ENCODE measurements around the gene HIVEP3.

HIVEP3 gene

GRCh38 chr1:41540886-41541591 is 377.7 kb downstream of the HIVEP3 start:
- no peak for FAIRE-seq

GRCh38 chr1:41539999-41540398 is 378.7 kb downstream of the HIVEP3 start:
- FAIRE-seq = no peak

- no peak for FAIRE-seq
These were observed 379.3 kb downstream of the HIVEP3 start for GRCh38 chr1:41539418-41539805.

DNA sequence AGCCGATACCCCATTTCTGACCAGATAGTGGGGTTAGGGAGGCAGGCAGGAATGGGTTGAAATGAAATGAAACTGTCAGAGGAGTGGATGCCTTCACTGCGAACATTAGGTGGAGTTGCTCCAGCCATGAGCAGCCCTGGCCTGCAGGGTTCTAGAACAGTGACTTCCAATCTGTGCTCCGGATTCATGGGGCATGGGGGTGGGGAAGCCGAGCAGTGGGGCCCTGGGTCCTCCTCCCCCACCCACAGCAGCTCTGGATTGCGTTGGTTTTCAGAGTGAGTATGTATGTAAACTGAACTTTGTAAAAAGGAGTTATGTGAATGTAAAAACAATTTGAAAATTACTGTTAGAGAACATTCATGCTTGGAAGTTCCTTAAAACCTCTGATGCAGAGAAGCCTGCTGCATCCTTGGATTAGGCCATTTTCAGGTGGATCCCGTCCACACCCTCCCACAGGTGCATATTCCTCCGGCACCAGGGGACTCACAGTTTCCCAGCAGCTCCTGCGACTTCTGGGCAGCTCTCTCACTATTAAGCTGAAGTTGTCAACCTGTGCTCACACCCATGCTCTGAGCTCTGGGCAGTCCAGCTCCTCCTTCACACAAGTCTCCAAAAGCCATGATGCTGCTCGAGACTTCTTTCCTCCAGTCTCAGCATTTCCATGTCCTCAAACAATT is 379.8 kb downstream of the HIVEP3 start:
- FAIRE-seq = no peak

GRCh38 chr1:41537788-41538351 is 380.9 kb downstream of the HIVEP3 start:
- FAIRE-seq = no peak

- no peak for FAIRE-seq
These were observed 381.5 kb downstream of the HIVEP3 start for GRCh38 chr1:41537251-41537650.

- FAIRE-seq = no peak
These were observed 382.3 kb downstream of the HIVEP3 start for GRCh38 chr1:41536361-41536802.

- FAIRE-seq = no peak
These were observed 383.0 kb downstream of the HIVEP3 start for GRCh38 chr1:41535716-41536115.

GRCh38 chr1:41535276-41535675 is 383.4 kb downstream of the HIVEP3 start:
- no peak for FAIRE-seq

DNA sequence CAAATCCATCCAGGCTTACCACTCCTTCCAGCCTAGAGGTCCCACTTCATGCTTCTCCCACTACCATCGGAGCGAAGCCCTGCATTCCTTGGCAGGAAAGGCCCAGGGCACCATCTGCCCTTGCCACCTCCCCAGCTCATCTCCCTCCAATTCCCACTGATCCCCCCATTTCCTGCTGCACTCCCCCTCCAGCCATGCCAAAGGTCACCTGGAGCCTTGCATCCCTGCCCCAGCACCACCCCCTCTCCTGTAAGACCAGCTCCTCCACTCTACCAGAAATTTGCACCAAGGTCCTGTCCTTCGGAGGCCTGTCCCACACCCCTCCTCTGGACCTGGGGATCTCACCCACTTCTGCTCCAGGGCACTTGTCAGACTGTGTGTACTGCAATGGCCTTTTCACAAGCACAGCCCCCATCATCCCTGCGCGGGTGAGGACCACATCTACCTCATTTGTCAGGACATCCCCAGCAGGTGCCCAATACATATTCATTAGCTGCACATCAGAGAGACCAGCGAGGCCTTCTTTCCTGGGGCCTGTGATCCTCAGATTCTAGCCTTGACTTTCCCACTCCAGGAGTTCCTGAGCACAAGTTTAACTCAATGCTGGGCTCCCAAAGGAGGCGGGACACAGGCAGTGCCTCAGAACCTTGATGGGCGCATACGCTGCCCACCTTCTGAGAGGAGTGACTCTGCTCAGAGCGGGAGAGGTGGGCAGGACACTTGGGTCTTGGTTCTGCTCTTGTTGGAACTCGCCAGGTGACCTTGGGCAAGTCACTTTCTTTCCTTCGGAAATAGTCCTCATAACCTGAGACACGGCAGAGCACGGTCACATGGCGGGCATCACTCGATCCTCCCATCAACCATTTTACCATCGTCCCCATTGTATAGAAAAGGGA is 384.3 kb downstream of the HIVEP3 start:
- no peak for FAIRE-seq

DNA sequence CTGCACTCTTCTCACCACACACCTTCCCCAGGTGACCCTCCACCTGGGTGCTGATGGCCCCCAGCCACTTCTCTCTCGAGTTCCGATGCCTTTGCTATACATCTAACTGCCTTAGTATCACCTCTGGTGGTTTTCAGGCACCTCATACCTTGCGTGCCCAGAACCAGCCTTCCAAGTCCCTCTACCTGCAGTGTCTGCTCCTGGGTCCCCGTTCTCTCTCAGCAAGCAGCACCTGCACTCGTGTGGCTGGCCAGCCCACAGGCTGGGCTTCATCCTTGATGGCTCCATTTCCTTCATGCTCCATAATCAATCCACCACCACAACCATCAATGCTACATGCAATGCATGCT is 385.0 kb downstream of the HIVEP3 start:
- FAIRE-seq = no peak

- FAIRE-seq = no peak
These were observed 385.5 kb downstream of the HIVEP3 start for GRCh38 chr1:41533016-41533730.

GRCh38 chr1:41532206-41532975 is 386.3 kb downstream of the HIVEP3 start:
- FAIRE-seq = no peak

GRCh38 chr1:41530411-41530810 is 388.3 kb downstream of the HIVEP3 start:
- no peak for FAIRE-seq

- no peak for FAIRE-seq
These were observed 388.9 kb downstream of the HIVEP3 start for GRCh38 chr1:41529621-41530395.

DNA sequence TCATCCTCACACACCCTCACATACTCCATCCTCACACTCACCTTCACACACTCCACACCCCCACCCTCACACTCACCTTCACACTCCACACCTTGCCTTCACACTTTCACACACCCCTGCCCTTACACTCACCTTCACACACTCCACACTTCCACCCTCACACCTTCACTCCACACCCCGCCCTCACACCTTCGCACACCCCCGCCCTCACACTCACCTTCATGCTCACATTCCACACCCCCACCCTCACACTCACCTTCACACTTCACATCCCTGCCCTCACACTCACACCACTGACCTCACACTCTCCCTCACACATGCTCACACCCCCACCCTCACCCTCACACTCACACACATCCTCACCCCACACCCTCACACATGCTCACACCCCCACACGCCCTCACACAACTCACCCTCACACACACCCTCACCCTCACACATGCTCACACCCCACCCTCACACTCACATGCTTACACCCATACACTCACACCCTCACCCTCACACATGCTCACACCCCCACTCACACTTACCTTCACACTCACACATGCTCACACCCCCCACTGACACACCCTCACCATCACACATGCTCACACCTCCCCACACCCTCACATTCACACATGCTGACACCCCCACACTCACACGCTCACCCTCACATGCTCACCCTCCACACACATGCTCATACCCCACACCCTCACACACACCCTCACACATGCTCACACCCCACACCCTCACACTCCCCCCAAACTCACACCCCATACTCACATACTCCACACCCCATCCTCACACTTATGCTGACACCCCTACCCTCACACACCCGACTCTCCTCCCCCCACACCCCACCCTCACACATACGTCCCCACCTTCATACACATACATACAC is 389.8 kb downstream of the HIVEP3 start:
- FAIRE-seq = no peak

GRCh38 chr1:41528106-41528505 is 390.6 kb downstream of the HIVEP3 start:
- no peak for FAIRE-seq

DNA sequence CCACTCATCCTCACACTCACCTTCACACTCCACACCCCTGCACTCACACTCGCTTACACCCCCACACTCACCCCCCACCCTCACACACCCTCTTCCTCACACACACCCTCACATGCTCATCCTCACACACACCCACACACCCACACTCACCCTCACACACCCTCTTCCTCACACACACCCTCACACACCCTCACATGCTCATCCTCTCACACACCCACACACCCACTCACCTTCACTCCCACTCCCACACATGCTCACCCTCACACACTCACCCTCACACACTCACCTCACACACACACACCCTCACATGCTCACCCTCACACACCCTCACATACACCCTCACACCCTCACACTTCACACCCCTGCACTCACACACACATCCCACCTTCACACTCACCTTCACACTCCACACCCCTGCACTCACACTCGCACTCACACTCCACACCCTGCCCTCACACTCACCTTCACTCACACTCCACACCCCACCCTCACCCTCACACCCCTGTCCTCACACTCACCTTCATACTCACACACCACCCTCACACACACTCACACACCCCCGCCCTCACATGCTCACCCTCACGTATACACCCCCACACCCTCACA is 391.7 kb downstream of the HIVEP3 start:
- no peak for FAIRE-seq

DNA sequence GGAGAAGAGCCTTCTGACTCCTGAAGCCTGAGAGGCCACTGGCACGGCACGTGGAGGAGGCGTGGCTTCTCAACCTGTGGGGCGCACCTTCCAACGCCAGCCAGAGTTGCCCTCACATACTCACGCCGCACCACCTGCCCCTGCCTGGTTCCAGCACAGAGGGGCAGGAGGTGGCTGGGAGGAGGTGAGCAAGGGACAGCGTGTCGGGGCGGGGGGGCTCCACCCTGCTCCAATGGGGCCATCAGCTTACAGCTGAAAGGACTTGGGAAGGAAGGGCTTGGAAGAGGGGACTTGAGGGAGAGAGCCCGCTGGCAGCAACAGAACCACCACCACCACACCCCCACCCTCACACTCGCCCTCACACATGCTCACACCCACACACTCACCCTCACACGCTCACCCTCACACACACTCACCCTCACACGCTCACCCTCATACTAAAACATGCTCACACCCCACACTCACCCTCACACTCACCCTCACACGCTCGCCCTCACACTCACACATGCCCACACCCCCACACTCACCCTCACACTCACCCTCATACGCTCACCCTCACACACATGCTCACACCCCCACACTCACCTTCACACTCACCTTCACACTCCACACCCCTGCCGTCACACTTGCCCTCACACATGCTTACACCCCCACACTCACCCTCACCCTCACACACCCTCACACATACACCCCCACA is 392.7 kb downstream of the HIVEP3 start:
- no peak for FAIRE-seq
